Natural killer cell treated with Interleukin-12 subunit alpha and Interleukin-12 subunit beta and Interleukin-15 and Interleukin-18, amount 100 ng/mL, for 72 hours (primary cell): ENCODE measurements around the gene GPLD1. TPM values are rescaled to one million over a fixed set of nuclear protein-coding genes. Genes with fewer than 3 reads are reported as not detected.
"Not testable (repeated sequence)": the region's sequence is repeated elsewhere in the genome, so short reads cannot be mapped to it uniquely, and the experiment has no call there.

ENCODE experiments used
- ATAC-seq, 2 donors: fragments of 150-1000 bp; cut with Tn5 transposase in 1 of 2; sonication (Bioruptor Pico), chemical (Tn5 transposase) in 1 of 2; 2 replicates each; pipeline ENCODE4 v1.10.0; 2021
- DNase-seq: peaks from one replicate; pipeline ENCODE4 v3.0.0; 2022; ENCODE audit warnings: low spot score
- H3K27ac Mint-ChIP-seq, 2 donors: 1 replicate in 1 of 2; 2 replicates in 1 of 2; pipeline ENCODE4 v1.8.0; 2022; ENCODE audit warnings: mixed read lengths in 2 of 2, mild to moderate bottlenecking in 1 of 2, moderate library complexity in 1 of 2
- H3K27me3 Mint-ChIP-seq, 2 donors: 1 replicate in 1 of 2; 2 replicates in 1 of 2; pipeline ENCODE4 v1.8.0; 2022; ENCODE audit warnings: mixed read lengths in 2 of 2
- H3K36me3 Mint-ChIP-seq: one replicate; pipeline ENCODE4 v1.8.0; 2022; ENCODE audit warnings: mixed read lengths
- H3K4me1 Mint-ChIP-seq, 2 donors: 1 replicate in 1 of 2; 2 replicates in 1 of 2; pipeline ENCODE4 v1.8.0; 2022; ENCODE audit warnings: low read depth in 2 of 2, mixed read lengths in 2 of 2, mild to moderate bottlenecking in 1 of 2
- H3K4me3 Mint-ChIP-seq: one replicate; pipeline ENCODE4 v1.8.0; 2022; ENCODE audit warnings: mixed read lengths
- H3K9me3 Mint-ChIP-seq: 2 replicates; pipeline ENCODE4 v1.8.0; 2022; ENCODE audit warnings: mixed read lengths
- total RNA-seq, 2 donors: library from RNA; stranded (reverse); gene quantifications; one replicate each; pipeline ENCODE4 v1.2.3, GENCODE V29; 2022

The GPLD1 gene
- total RNA-seq, 2 donors from 2014 or later: 0.45 to 0.81 TPM

DNA sequence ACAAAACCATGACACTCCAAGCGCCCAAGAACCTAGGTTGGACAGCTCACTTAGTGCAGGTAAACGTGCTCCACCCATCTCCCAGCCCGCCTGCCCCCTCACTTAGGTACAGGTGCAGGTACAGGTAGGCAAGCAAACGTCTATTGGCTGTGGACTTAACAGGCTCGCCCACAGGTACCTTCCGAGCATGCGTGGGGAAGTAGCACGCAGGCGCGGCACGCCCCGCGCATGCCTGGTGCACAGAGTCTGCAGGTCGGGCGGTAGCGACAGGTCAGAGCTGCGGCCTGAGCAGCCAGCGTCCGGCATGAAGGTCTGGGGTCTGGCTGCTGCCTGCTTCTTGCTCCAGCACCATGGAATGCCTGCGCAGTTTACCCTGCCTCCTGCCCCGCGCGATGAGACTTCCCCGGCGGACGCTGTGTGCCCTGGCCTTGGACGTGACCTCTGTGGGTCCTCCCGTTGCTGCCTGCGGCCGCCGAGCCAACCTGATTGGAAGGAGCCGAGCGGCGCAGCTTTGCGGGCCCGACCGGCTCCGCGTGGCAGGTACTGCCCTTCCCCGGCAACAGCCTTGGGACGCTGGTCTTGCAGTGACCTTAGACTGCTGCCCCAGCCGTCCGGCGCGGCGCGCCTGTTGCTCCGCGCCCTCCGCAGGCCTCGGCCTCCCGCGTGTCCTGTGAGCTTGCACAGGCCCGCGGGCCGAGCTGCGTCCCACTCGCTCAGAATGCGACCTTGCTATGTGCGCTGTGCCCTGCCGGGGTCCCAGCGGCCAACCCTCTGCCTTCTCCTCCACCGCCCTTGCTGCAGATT is 86.5 kb downstream of the GPLD1 start, which contains the start of gene MRS2:
MRS2 (plus strand) TSS at position 240 of the 804 bp plus-strand sequence; CDS start at position 351, 111 bp downstream.
- DNase-seq: peak; percentile 88
- peak; percentile 96 to 98 for ATAC-seq
- H3K27me3 Mint-ChIP-seq: peaks cover 17 to 31% of the 10 kb centered on the region in 2 donors
- H3K36me3 Mint-ChIP-seq: peaks cover 6% of the 10 kb centered on the region
- peak within 1 kb of the TSS; percentile 71 to 88 for H3K27ac Mint-ChIP-seq
- H3K4me3 Mint-ChIP-seq: peak within 1 kb of the TSS; percentile 94
- peaks cover 12 to 19% of the 10 kb centered on the region in 2 donors for H3K4me1 Mint-ChIP-seq
- no peaks in the 10 kb centered on the region for H3K9me3 Mint-ChIP-seq

DNA sequence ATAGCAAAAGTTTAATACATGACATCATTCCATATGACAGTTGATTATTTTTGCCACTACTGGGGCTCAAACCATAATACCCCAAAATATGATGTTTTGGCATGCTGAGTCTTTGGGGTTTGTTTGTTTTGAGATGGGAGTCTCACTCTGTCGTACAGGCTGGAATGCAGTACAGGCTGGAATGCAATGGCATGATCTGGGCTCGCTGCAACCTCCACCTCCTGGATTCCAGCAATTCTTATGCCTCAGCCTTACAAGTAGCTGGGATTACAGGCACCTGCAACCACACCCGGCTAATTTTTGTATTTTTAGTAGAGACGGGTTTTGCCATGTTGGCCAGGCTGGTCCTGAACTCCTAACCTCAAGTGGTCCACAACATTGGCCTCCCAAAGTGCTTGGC is 87.9 kb downstream of the GPLD1 start:
- H3K4me3 Mint-ChIP-seq: no peak overlapping the region

DNA sequence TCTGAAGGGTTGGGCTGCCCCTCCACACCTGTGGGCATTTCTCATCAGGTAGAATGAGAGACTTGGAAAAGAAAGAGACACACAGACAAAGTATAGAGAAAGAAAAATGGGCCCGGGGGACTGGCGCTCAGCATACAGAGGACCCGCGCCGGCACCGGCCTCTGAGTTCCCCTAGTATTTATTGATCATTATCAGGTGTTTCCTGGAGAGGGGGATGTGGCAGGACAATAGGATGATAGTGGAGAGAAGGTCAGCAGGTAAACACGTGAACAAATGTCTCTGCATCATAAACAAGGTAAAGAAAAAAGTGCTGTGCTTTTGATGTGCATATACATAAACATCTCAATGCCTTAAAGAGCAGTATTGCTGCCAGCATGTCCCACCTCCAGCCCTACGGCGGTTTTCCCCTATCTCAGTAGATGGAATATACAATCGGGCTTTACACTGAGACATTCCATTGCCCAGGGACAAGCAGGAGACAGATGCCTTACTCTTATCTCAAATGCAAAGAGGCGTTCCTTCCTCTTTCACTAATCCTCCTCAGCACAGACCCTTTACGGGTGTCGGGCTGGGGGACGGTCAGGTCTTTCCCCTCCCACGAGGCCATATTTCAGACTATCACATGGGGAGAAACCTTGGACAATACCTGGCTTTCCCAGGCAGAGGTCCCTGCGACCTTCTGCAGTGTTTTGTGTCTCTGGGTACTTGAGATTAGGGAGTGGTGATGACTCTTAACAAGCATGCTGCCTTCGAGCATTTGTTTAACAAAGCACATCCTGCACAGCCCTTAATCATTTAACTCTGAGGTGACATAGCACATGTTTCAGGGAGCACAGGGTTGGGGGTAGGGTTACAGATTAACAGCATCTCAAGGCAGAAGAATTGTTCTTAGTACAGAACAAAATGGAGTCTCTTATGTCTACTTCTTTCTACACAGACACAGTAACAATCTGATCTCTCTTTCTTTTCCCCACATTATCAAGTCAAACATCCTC is 89.0 kb downstream of the GPLD1 start:
- not testable (repeated sequence) for H3K27ac Mint-ChIP-seq, H3K36me3 Mint-ChIP-seq, H3K4me3 Mint-ChIP-seq, ATAC-seq, H3K9me3 Mint-ChIP-seq, DNase-seq
- Mint-ChIP-seq H3K27me3 (peaks cover 27 to 40% of the 10 kb centered on the region in 2 donors), H3K4me1 (peaks cover 11 to 18% of the 10 kb centered on the region in 2 donors)

More for the DNA sequence above, 87.9 kb downstream of the GPLD1 start:
- Mint-ChIP-seq H3K9me3 (no peaks in the 10 kb centered on the region), H3K27ac (no peak overlapping the region), H3K27me3 (peaks cover 23 to 39% of the 10 kb centered on the region in 2 donors), H3K4me1 (peaks cover 12 to 19% of the 10 kb centered on the region in 2 donors), H3K36me3 (peaks cover 6% of the 10 kb centered on the region)
- ATAC-seq (no peak), DNase-seq (no peak)

DNA sequence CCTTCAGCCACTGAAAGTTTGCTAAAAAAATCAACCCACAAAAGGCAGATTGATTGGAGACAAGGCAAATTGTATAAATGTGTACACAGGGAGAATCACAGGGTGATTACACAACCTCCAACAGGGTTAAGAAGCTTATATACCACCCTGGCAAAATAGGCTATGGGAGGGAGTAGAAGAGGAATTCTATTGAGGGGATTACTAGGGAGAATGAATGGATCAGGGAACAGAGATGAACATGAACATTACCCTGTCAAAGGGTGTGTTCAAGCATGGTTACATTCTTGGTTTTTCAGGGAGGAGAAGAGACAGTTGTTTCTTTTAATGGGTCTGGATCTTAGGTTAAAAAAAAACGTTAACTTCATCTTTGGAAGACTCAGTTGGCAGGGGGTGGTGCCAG is 91.7 kb downstream of the GPLD1 start:
- DNase-seq: no peak
- Mint-ChIP-seq H3K27ac (no peak overlapping the region), H3K4me3 (no peak overlapping the region), H3K9me3 (no peaks in the 10 kb centered on the region), H3K27me3 (peaks cover 35 to 50% of the 10 kb centered on the region in 2 donors), H3K4me1 (no peaks in the 10 kb centered on the region), H3K36me3 (no peaks in the 10 kb centered on the region)
- ATAC-seq: no peak

DNA sequence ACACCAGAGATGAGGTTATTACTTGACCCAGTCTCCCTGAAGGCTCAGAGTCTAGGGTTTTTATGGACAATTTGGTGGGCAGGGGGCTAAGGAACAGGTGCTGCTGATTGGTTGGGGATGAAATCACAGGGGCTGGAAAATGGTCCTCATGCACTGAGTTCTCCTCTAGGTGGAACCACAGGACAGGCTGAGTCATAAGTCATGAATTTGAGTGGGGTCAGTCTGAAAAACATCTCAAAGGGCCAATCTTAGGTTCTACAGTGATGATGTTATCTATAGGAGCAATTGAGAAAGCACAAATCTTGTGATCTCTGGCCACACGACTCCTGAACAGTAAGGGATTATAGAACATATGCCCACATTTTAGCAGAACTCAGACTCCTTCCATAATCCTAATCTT is 92.6 kb downstream of the GPLD1 start:
- no peaks in the 10 kb centered on the region for H3K4me1 Mint-ChIP-seq
- no peaks in the 10 kb centered on the region for H3K36me3 Mint-ChIP-seq
- H3K27me3 Mint-ChIP-seq: peaks cover 35 to 50% of the 10 kb centered on the region in 2 donors
- DNase-seq (no peak), ATAC-seq (no peak)
- H3K4me3 Mint-ChIP-seq: no peak overlapping the region
- no peaks in the 10 kb centered on the region for H3K9me3 Mint-ChIP-seq
- H3K27ac Mint-ChIP-seq: no peak overlapping the region

DNA sequence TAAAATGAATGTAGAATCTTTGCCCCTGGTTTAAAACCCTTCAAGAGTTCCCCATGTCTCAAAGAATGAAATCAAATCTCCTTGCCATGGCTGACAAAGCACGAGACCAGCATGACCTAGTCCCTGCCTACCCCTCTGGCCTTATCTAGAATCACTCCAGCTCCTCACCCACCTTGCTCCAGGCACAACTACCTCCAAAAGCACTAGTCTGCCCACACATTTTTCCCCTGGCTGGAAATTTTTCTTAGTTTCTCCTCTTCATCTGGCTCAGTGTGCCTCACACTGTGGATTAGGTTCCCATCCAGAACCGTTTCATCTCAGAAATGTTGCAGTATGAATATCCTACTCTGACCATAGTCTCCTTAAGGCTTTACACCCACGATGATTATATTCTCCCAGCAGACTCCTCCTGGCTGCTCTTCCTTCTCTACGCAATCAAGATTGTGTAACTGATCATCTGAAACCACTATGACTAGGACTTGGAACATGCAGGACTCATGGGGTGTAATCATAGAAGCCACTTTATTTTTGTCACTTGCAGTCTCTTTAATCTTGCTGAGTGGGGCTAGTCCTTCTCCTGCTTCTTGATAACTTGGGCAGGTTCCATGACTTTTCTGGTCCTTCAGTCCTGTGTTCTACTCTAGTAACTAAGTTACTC is 94.5 kb downstream of the GPLD1 start:
- Mint-ChIP-seq H3K36me3 (no peaks in the 10 kb centered on the region), H3K4me3 (no peak overlapping the region), H3K27me3 (peaks cover 28 to 37% of the 10 kb centered on the region in 2 donors), H3K9me3 (no peaks in the 10 kb centered on the region), H3K27ac (no peak overlapping the region), H3K4me1 (no peaks in the 10 kb centered on the region)
- DNase-seq: no peak
- no peak for ATAC-seq

DNA sequence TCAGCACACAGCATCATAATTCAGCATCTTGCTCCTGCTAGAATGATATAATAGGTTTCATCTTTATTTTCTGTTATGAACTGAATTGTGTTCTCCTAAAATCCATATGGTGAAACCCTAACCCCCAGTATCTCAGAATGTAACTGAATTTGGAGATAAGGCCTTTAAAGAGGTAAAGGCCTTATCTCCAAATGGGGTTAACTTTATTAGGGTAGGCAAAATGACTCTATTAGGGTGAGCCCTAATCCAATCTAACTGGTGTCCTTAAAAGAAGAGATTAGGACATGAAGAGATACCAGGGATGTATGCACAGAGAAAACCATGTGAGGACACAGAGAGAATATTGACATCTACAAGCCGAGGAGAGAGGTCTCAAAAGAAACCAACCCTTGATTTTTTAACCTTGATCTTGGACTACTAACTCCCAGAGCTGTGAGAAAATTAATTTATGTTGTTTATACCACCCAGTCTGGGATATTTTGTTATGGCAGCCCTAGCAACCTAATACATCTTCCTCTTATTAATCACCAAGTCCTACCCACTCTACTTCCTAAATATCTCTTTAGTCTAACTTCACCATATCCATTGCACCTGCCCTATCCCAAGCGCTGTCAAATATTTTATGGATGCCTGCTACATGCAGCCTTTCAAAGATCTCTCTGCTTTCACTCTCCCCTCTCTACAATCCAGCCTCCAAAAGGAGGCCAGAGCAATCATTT is 95.2 kb downstream of the GPLD1 start:
- Mint-ChIP-seq H3K27me3 (peaks cover 22 to 30% of the 10 kb centered on the region in 2 donors), H3K27ac (no peak overlapping the region), H3K4me1 (no peaks in the 10 kb centered on the region), H3K4me3 (no peak overlapping the region), H3K9me3 (no peaks in the 10 kb centered on the region), H3K36me3 (no peaks in the 10 kb centered on the region)
- DNase-seq: no peak
- no peak for ATAC-seq

DNA sequence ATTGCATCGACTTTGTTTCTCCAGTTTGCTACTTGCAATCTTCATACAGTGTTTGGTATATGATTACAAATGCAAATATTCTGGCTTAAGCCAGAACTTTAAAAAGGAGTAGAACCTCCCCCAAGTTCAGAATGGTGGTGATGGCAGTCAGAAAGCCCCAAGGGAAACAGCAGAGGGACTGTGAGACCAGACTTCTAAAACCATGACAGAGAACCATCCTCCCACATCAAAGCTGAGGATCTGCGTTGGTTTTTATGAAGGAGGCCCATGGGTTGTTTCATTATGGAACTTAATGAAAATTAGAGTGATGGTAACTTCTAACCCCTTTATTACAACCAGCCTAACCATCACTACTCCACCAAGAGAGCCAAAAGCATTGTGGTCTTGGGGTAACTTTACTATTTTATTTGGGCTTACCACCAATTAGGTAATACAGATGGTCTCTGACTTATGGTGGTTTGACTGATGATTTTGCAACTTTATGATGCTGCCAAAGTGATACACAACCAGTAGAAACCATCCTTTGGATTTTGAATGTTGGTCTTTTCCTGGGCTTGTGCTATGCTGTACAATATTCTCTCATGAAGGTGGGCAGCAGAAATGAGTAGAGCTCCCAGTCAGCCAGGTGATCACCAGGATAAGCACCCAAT is 97.5 kb downstream of the GPLD1 start:
- Mint-ChIP-seq H3K36me3 (no peaks in the 10 kb centered on the region), H3K27me3 (peaks cover 16 to 19% of the 10 kb centered on the region in 2 donors), H3K4me1 (no peaks in the 10 kb centered on the region), H3K27ac (no peak overlapping the region), H3K9me3 (no peaks in the 10 kb centered on the region), H3K4me3 (no peak overlapping the region)
- DNase-seq: no peak
- no peak for ATAC-seq

DNA sequence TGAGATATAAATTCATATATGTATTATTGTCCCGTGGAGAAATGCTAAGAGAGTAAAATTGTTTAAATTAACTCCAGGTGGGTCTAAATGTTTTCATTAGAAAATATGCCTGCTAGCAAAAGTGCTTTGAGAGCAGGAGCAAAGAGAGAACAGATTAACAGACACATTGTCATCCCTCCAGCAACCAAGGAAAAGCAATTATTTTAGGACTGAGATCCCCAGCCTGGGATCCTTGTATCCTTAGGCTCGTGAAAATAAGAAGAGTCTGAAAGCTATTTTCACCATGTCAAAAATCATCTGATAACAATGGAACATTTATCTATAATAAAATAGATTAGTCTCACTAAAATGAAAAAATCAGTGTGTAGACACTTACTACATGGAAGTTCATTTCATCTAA is 98.2 kb downstream of the GPLD1 start:
- DNase-seq: no peak

DNA sequence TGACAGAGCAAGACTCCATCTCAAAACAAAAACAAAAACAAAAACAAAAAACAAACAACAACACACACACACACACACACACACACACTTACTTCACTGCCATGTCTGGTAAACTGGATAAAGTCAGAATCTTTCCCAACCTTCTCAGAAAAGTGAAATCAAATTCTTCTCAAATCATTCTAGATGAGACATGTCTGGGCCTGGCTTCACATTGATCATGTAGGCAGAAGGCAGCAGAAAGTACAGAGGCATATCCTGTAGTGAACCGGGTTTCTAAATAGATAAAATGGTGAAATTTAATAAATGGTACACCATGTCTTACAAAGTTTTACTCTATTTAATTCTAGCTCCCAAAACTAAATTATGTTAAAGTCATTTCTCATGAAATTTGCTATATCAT is 101.6 kb downstream of the GPLD1 start:
- Mint-ChIP-seq H3K4me1 (no peaks in the 10 kb centered on the region), H3K36me3 (no peaks in the 10 kb centered on the region), H3K4me3 (no peak overlapping the region), H3K27ac (no peak overlapping the region), H3K27me3 (peaks cover 9 to 20% of the 10 kb centered on the region in 2 donors), H3K9me3 (no peaks in the 10 kb centered on the region)
- DNase-seq (no peak), ATAC-seq (no peak)

More for the DNA sequence above, 98.2 kb downstream of the GPLD1 start:
- H3K27ac Mint-ChIP-seq: no peak overlapping the region
- H3K4me3 Mint-ChIP-seq: no peak overlapping the region
- H3K9me3 Mint-ChIP-seq: no peaks in the 10 kb centered on the region
- ATAC-seq: no peak
- H3K36me3 Mint-ChIP-seq: no peaks in the 10 kb centered on the region
- peaks cover 12 to 19% of the 10 kb centered on the region in 2 donors for H3K27me3 Mint-ChIP-seq
- no peaks in the 10 kb centered on the region for H3K4me1 Mint-ChIP-seq

DNA sequence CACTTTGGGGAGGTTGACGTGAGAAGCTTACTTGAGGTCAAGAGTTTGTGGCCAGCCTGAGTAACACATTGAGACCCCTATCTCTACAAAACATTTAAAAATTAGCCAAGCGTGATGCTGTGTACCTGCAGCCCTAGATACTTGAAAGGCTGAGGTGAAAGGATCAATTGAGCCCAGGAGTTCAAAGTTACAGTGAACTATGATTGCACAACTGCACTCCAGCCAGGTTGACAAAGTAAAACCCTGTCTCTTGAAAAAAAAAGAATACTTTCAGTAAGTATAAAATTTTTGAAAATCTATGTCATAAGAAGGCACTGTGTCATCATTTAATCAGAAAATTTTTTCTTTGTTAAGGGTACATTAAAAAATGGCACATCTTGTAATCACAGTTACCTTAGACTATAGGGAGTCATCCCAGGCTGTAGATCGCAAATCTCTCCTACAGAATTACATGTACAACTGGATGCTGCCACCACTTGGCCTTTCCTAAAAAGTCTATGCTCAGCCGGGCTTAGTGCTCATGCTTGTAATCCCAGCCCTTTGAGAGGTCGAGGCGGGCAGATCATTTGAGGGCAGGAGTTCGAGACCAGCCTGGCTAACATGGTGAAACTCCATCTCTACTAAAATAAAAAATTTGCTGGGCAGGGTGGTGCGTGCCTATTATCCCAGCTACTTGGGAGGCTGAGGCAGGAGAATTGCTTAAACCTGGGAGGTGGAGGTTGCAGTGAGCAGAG is 103.7 kb downstream of the GPLD1 start:
- Mint-ChIP-seq H3K27ac (no peak overlapping the region), H3K36me3 (no peaks in the 10 kb centered on the region)
- no peak for ATAC-seq

More for the DNA sequence above, 103.7 kb downstream of the GPLD1 start:
- Mint-ChIP-seq H3K27me3 (peaks cover 14 to 27% of the 10 kb centered on the region in 2 donors), H3K4me3 (no peak overlapping the region), H3K4me1 (no peaks in the 10 kb centered on the region), H3K9me3 (no peaks in the 10 kb centered on the region)
- DNase-seq: no peak
